GM12891 (cell line): Measurements from ENCODE around the gene TEX51.

Experiments used
- POLR2A ChIP-seq: IDR thresholded peaks from 2 replicates; pipeline ENCODE4 v1.6.1; 2011; ENCODE audit warnings: low read depth, low read length, control low read depth
- POLR2AphosphoS5 ChIP-seq: IDR thresholded peaks from 2 replicates; pipeline ENCODE4 v1.6.1; 2011; ENCODE audit warnings: low read depth, low read length, control low read depth
- SPI1 ChIP-seq: IDR thresholded peaks from 2 replicates; pipeline ENCODE4 v1.6.1; 2011; ENCODE audit warnings: low read depth, low read length, control low read depth
- TAF1 ChIP-seq: IDR thresholded peaks from 2 replicates; pipeline ENCODE4 v1.6.1; 2011; ENCODE audit warnings: low read depth, low read length, control low read depth

- no peak for TF ChIP-seq POLR2A
- TF ChIP-seq POLR2AphosphoS5: no peak
- TF ChIP-seq TAF1: no peak
- TF ChIP-seq SPI1: no peak
These were observed 15.0 kb upstream of the TEX51 start for GRCh38 chr2:126883666-126884040.
